Smooth muscle cell (in vitro differentiated cells): ENCODE measurements around the gene CYP2S1. TPM values are rescaled to one million over a fixed set of nuclear protein-coding genes. Genes with fewer than 3 reads are reported as not detected.
"Not testable (repeated sequence)": the region's sequence is repeated elsewhere in the genome, so short reads cannot be mapped to it uniquely, and the experiment has no call there.

Source experiments
- DNase-seq: peaks from one replicate; lab custom pipeline; 2025; ENCODE audit not compliant: unreplicated experiment; lab: John Stamatoyannopoulos, UW
- H2AFZ ChIP-seq: fragments of 200-600 bp; sonication (generic); 2 replicates; pipeline ENCODE4 v1.6.0; 2016; ENCODE audit warnings: antibody characterized with exemption, low read depth, mild to moderate bottlenecking
- H3F3A ChIP-seq: fragments of 200-600 bp; sonication (generic); 2 replicates; pipeline ENCODE4 v1.6.0; 2017; ENCODE audit warnings: antibody characterized with exemption, low read depth
- H3K27ac ChIP-seq: fragments of 200-600 bp; sonication (generic); 2 replicates; pipeline ENCODE4 v1.5.1; 2016; ENCODE audit warnings: low read depth, mild to moderate bottlenecking
- H3K27me3 ChIP-seq: fragments of 200-600 bp; sonication (generic); 2 replicates; pipeline ENCODE4 v1.6.1; 2016; ENCODE audit warnings: low read depth, mild to moderate bottlenecking
- H3K36me3 ChIP-seq: fragments of 200-600 bp; sonication (generic); 2 replicates; pipeline ENCODE4 v1.5.1; 2016; ENCODE audit warnings: low read depth
- H3K4me1 ChIP-seq: fragments of 200-600 bp; sonication (generic); 2 replicates; pipeline ENCODE4 v1.5.1; 2016; ENCODE audit warnings: low read depth
- H3K4me2 ChIP-seq: fragments of 200-600 bp; sonication (generic); 2 replicates; pipeline ENCODE4 v1.6.0; 2016; ENCODE audit warnings: mild to moderate bottlenecking
- H3K4me3 ChIP-seq: fragments of 200-600 bp; sonication (generic); 2 replicates; pipeline ENCODE4 v1.5.1; 2016; ENCODE audit warnings: mild to moderate bottlenecking
- H3K79me2 ChIP-seq: fragments of 200-600 bp; sonication (generic); 2 replicates; pipeline ENCODE4 v1.6.0; 2016; ENCODE audit warnings: low read depth, mild to moderate bottlenecking
- H3K9ac ChIP-seq: fragments of 200-600 bp; sonication (generic); 2 replicates; pipeline ENCODE4 v1.6.0; 2016; ENCODE audit warnings: low read depth
- H3K9me3 ChIP-seq: fragments of 200-600 bp; sonication (generic); replicated peaks from 2 replicates; pipeline ENCODE4 v1.5.1; 2016; ENCODE audit warnings: low read depth
- H4K20me1 ChIP-seq: fragments of 200-600 bp; sonication (generic); 2 replicates; pipeline ENCODE4 v1.6.0; 2016; ENCODE audit warnings: low read depth
- CTCF ChIP-seq: fragments of 200-600 bp; sonication (generic); IDR thresholded peaks from 2 replicates; pipeline ENCODE4 v1.5.1; 2017; ENCODE audit warnings: borderline replicate concordance, mild to moderate bottlenecking, antibody characterized with exemption; ENCODE audit not compliant: insufficient read depth, poor library complexity, severe bottlenecking
- WGBS: methylation state at CpG from one replicate; pipeline ENCODE4 v1.1.7; 2016; ENCODE audit warnings: low lambda C conversion rate; 5-methylcytosine and 5-hydroxymethylcytosine counted together
- polyA plus RNA-seq: library from polyadenylated mRNA; unstranded; fragments of >200 nt; fragmentation: Nextera tagmentation; extraction: Ambion mirVana; gene quantifications from 2 replicates; pipeline ENCODE4 v1.2.1, GENCODE V29; 2016
- total RNA-seq: library from RNA; depleted of rRNA; stranded (reverse); fragments of >200 nt; gene quantifications from 2 replicates; pipeline ENCODE4 v1.2.3, GENCODE V29; 2014

The CYP2S1 gene
- total and polyA plus RNA-seq, 2 experiments from 2014 or later: 0.18 to 1.8 TPM

DNA sequence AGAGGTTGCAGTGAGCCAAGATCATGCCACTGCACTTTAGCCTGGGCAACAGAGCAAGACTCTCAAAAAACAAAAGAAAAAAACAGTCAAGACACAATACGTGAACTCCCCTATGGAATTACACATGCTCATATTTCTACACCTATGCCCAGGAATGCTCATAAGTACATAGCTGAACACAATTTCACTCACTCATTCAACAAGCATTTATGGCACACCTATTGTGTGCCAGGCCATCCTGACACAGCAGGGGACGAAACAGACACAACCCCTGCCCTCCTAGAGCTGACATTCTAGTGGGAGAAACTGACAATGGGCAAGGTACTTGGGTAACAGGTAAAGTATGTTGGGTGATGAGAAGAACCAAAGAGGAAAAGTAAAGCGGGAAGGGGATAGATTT is 35.5 kb downstream of the CYP2S1 start:
- Histone ChIP-seq H4K20me1 (no peaks in the 10 kb centered on the region), H3K27ac (no peak overlapping the region)

DNA sequence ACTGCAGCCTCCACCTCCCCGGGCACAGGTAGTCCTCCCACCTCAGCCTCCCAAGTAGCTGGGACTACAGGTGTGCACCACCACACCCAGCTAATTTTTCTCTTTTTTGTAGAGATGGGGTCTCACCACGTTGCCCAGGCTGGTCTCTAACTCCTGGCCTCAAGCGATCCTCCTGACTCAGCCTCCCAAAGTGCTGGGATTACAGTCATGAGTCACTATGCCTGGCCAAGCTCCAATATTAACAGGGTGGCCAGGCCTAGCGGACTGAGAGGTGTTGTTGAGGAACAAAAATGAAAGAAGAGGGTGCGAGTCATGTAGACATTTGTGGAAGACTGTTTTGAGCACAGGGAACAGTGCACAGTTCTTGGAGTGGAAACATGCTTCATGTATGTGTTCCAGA is 36.3 kb downstream of the CYP2S1 start:
- H3K9me3 ChIP-seq, H3K4me3 ChIP-seq, H3K36me3 ChIP-seq, H3K27me3 ChIP-seq, H2AFZ ChIP-seq, DNase-seq, H3K27ac ChIP-seq, H3K4me2 ChIP-seq, H3K9ac ChIP-seq, H3K79me2 ChIP-seq, H4K20me1 ChIP-seq: not testable (repeated sequence)
- WGBS: 91% methylated on average over 5 of the region's 5 CpGs
- peaks cover 12% of the 10 kb centered on the region for H3F3A ChIP-seq
- peaks cover 11% of the 10 kb centered on the region for H3K4me1 ChIP-seq

More for the DNA sequence above, 35.5 kb downstream of the CYP2S1 start:
- Histone ChIP-seq H3K9me3 (no peaks in the 10 kb centered on the region), H3K4me1 (peaks cover 11% of the 10 kb centered on the region), H3K27me3 (no peaks in the 10 kb centered on the region), H3K9ac (no peak overlapping the region), H3K4me2 (no peak overlapping the region), H3K79me2 (peaks cover 3% of the 10 kb centered on the region), H3F3A (peaks cover 18% of the 10 kb centered on the region), H3K36me3 (no peaks in the 10 kb centered on the region), H3K4me3 (no peak overlapping the region), H2AFZ (no peak overlapping the region)
- WGBS: 93% methylated on average over 3 of the region's 3 CpGs
- TF ChIP-seq CTCF: no peak
- DNase-seq: no peak

DNA sequence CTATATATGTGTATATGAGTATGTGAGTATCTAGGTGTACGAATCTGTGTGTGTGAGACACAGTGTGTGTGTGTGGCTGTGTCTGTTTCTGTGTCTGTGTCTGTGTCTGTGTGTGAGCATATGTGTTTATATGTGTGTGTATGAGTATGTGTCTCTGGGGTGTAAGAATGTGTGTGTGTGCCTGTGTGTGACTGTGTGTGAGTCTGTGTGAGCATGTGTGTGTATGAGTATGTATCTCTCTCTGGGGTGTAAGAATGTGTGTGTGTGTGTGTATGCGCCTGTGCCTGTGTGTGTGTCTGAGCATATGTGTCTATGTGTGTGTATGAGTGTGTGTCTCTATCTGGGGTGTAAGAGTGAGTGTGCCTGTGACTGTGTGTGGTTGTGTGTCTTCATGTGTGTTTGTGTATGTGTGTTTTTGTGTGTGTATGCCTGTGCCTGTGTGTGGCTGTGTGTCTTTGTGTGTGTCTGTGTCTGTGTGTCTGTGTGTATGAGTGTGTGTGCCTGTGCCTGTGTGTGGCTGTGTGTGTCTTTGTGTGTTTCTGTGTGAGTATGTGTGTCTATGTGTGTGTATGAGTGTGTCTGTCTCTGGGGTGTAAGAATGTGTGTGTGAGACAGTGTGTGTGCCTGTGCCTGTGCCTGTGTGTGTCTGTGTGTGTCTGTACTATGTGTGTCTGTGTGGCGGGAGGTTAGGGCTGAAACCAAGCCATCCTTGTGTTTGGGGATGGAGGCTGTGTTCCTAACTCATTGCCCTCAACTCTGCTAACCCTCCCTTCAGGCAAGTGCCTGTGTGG is 37.2 kb downstream of the CYP2S1 start:
- H3K9me3 ChIP-seq: no peaks in the 10 kb centered on the region
- H2AFZ ChIP-seq: no peak overlapping the region
- H3K27me3 ChIP-seq: no peaks in the 10 kb centered on the region
- peaks cover 3% of the 10 kb centered on the region for H3K79me2 ChIP-seq
- whole genome bisulfite sequencing: 92% methylated on average over 3 of the region's 3 CpGs
- DNase-seq: no peak
- peaks cover 3% of the 10 kb centered on the region for H3F3A ChIP-seq
- H3K27ac ChIP-seq: no peak overlapping the region
- no peak overlapping the region for H3K4me2 ChIP-seq
- H3K4me1 ChIP-seq: peaks cover 9% of the 10 kb centered on the region
- H4K20me1 ChIP-seq: no peaks in the 10 kb centered on the region
- H3K4me3 ChIP-seq: no peak overlapping the region
- TF ChIP-seq CTCF: no peak
- H3K36me3 ChIP-seq: peaks cover 6% of the 10 kb centered on the region
- no peak overlapping the region for H3K9ac ChIP-seq

DNA sequence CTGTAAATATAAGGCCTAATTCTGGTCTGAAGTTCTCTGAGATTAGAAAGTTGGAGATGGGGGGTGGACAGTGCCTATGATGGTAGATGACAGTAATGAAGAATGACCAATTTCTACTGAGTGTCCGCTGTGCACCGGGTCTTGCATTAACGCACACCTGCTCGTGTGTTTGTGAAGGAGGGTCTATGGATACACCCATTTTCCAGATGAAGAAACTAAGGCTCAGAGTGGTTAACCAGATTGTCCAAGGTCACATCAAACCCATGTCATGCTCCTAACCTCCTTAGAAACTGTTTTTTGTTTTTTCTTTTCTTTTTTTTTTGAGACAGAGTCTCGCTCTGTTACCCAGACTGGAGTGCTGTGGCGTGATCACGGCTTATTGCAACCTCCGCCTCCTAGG is 39.7 kb downstream of the CYP2S1 start:
- Histone ChIP-seq H3K9me3 (no peaks in the 10 kb centered on the region), H2AFZ (no peak overlapping the region), H3K27me3 (no peaks in the 10 kb centered on the region), H3K4me2 (no peak overlapping the region), H3K4me3 (no peak overlapping the region), H3K4me1 (no peaks in the 10 kb centered on the region), H3F3A (peaks cover 4% of the 10 kb centered on the region), H3K27ac (no peak overlapping the region), H3K36me3 (peaks cover 6% of the 10 kb centered on the region), H3K79me2 (peaks cover 3% of the 10 kb centered on the region), H4K20me1 (no peaks in the 10 kb centered on the region), H3K9ac (no peak overlapping the region)
- no peak for DNase-seq
- WGBS: 96% methylated on average over 8 of the region's 8 CpGs
- TF ChIP-seq CTCF: no peak
